Endothelial cell of umbilical vein (primary cell): ENCODE results near the gene ETV7. TPM values are rescaled to one million over a fixed set of nuclear protein-coding genes. Genes with fewer than 3 reads are reported as not detected.

ENCODE experiments used
- BruUV-seq: library from RNA; stranded (reverse); fragments of 400-500 nt; replicated peaks from 2 replicates; lab custom pipeline; 2021; lab: Mats Ljungman, UMichigan
- CTCF ChIA-PET: fragments of 300-600, 350-600 bp; sonication (Branson Sonifier 250); formaldehyde crosslinking; loops from one replicate; lab custom pipeline; 2021; ENCODE audit warnings: antibody characterized with exemption, inconsistent platforms; lab: Charles Lee
- POLR2A ChIA-PET: fragments of 300-600, 350-600 bp; sonication (Branson Sonifier 250); formaldehyde crosslinking; loops from one replicate; lab custom pipeline; 2021; ENCODE audit warnings: antibody characterized with exemption, inconsistent platforms; lab: Charles Lee
- DNase-seq: peaks from one replicate; pipeline ENCODE4 v3.0.0-alpha.2; 2011; ENCODE audit warnings: low read depth, low spot score
- FAIRE-seq: peaks from 2 replicates; lab custom pipeline; 2011; peaks lifted over from hg19 to GRCh38; lab: Jason Lieb, UNC
- H2AFZ ChIP-seq: 2 replicates; pipeline ENCODE4 v1.6.0; 2012; ENCODE audit warnings: low read depth, low read length, control low read depth, inconsistent platforms
- H3K27ac ChIP-seq: 2 replicates; pipeline ENCODE4 v1.5.1; 2011; ENCODE audit warnings: low read depth, mild to moderate bottlenecking, control low read depth, low read length, moderate library complexity; ENCODE audit not compliant: insufficient read depth
- H3K27me3 ChIP-seq, 2 experiments: 2 replicates each; pipeline versions ENCODE4 v1.6.0 to v1.6.1; 2011; ENCODE audit warnings: low read length in 2 of 2, mixed read lengths in 1 of 2; ENCODE audit not compliant: control insufficient read depth in 2 of 2, insufficient read depth in 2 of 2
- H3K36me3 ChIP-seq, 2 experiments: 2 replicates in 1 of 2; 3 replicates in 1 of 2; pipeline ENCODE4 v1.5.1; 2011; ENCODE audit warnings: low read length in 2 of 2, mild to moderate bottlenecking in 1 of 2, moderate library complexity in 1 of 2; ENCODE audit not compliant: control insufficient read depth in 2 of 2, insufficient read depth in 2 of 2; ENCODE audit errors: extremely low read depth in 1 of 2
- H3K4me1 ChIP-seq: 3 replicates; pipeline ENCODE4 v1.5.1; 2011; ENCODE audit warnings: mild to moderate bottlenecking, low read length; ENCODE audit not compliant: control insufficient read depth, insufficient read depth; ENCODE audit errors: extremely low read depth
- H3K4me2 ChIP-seq: 2 replicates; pipeline ENCODE4 v1.6.1; 2011; ENCODE audit warnings: low read length, control low read depth, mixed read lengths; ENCODE audit not compliant: insufficient read depth
- H3K4me3 ChIP-seq, 3 experiments: fragments of 200-600 bp in 1 of 3; sonication (generic), shearing (Covaris generic) in 1 of 3; replicated peaks in 1 of 3; 2 replicates each; pipeline ENCODE4 v1.5.1; 2011 to 2016; ENCODE audit warnings: control low read depth in 3 of 3, low read length in 3 of 3, mild to moderate bottlenecking in 2 of 3, inconsistent platforms in 1 of 3, low read depth in 1 of 3, moderate library complexity in 1 of 3; ENCODE audit not compliant: insufficient read depth in 1 of 3
- H3K79me2 ChIP-seq: 2 replicates; pipeline ENCODE4 v1.6.0; 2012; ENCODE audit warnings: low read length, inconsistent platforms; ENCODE audit not compliant: control insufficient read depth, insufficient read depth
- H3K9ac ChIP-seq: replicated peaks from 2 replicates; pipeline ENCODE3; 2011; ENCODE audit warnings: low read length, control low read depth; ENCODE audit not compliant: insufficient read depth; ENCODE audit errors: extremely low read depth
- H3K9me1 ChIP-seq: replicated peaks from 3 replicates; pipeline ENCODE4 v1.6.0; 2011; ENCODE audit warnings: mild to moderate bottlenecking, low read length; ENCODE audit not compliant: control insufficient read depth, insufficient read depth; ENCODE audit errors: extremely low read depth
- H3K9me3 ChIP-seq: replicated peaks from 2 replicates; pipeline ENCODE4 v1.5.1; 2012; ENCODE audit warnings: low read length, inconsistent platforms; ENCODE audit not compliant: control insufficient read depth, insufficient read depth
- H4K20me1 ChIP-seq: replicated peaks from 2 replicates; pipeline ENCODE3; 2011; ENCODE audit warnings: mild to moderate bottlenecking, low read length; ENCODE audit not compliant: control insufficient read depth, insufficient read depth; ENCODE audit errors: extremely low read depth
- EZH2 ChIP-seq: IDR thresholded peaks from 2 replicates; pipeline ENCODE4 v1.6.1; 2012; ENCODE audit warnings: borderline replicate concordance, low read depth, mild to moderate bottlenecking, moderate library complexity, low read length, inconsistent platforms; ENCODE audit not compliant: severe bottlenecking
- FOS ChIP-seq: IDR thresholded peaks from 2 replicates; pipeline ENCODE4 v1.6.1; 2011; ENCODE audit warnings: mild to moderate bottlenecking, low read length, moderate library complexity, borderline replicate concordance; ENCODE audit not compliant: insufficient read depth
- GATA2 ChIP-seq: IDR thresholded peaks from 2 replicates; pipeline ENCODE4 v1.7.0; 2011; ENCODE audit warnings: low read depth, mild to moderate bottlenecking, moderate library complexity, mixed read lengths, low read length; ENCODE audit not compliant: insufficient read length, insufficient read depth
- JUN ChIP-seq: IDR thresholded peaks from 2 replicates; pipeline ENCODE4 v1.6.1; 2011; ENCODE audit warnings: borderline replicate concordance, low read depth; ENCODE audit not compliant: insufficient read length, insufficient read depth
- MYC ChIP-seq: IDR thresholded peaks from one replicate; pipeline ENCODE4 v1.6.1; 2011; ENCODE audit warnings: mild to moderate bottlenecking, low read depth, low read length
- POLR2A ChIP-seq: IDR thresholded peaks from 2 replicates; pipeline ENCODE4 v1.6.1; 2012; ENCODE audit warnings: low read depth, mild to moderate bottlenecking, control low read depth, low read length
- POLR2AphosphoS5 ChIP-seq: IDR thresholded peaks from 2 replicates; pipeline ENCODE4 v1.6.1; 2012; ENCODE audit warnings: low read depth, mild to moderate bottlenecking, control low read depth, low read length, moderate library complexity; ENCODE audit not compliant: insufficient read depth
- dilution Hi-C: fragments of 300-500 bp; cut with MboI; formaldehyde crosslinking; loops from one replicate; pipeline ENCODE4 v1.15.0; 2019; ENCODE audit warnings: low sequenced_read_pairs; ENCODE audit not compliant: extremely low pct_ligation_motif_present
- intact Hi-C: fragments of 100-400 bp; cut with micrococcal nuclease; formaldehyde crosslinking; loops from one replicate; pipeline ENCODE4 v1.10.0; 2022
- polyA plus RNA-seq, 4 experiments: library from polyadenylated mRNA; depleted of rRNA in 3 of 4; stranded (reverse) in 3 of 4; unstranded in 1 of 4; fragments of >200 nt; gene quantifications; 2 replicates each; pipeline versions ENCODE4 v1.2.1 to v1.2.3, GENCODE V29; 2011 to 2012; ENCODE audit warnings: missing spikeins in 1 of 4
- total RNA-seq: library from RNA; stranded (reverse); gene quantifications from 2 replicates; pipeline ENCODE4 v1.2.3, GENCODE V29; 2021
- TF ChIP-seq, protein P1 (sequence below): IDR thresholded peaks from 2 replicates; pipeline ENCODE4 v1.6.1; 2011; ENCODE audit not compliant: insufficient read depth, insufficient read length
- TF ChIP-seq, protein P2 (sequence below), 2 donors: IDR thresholded peaks; 1 replicate in 1 of 2; 2 replicates in 1 of 2; pipeline ENCODE4 v1.5.1; 2011; ENCODE audit warnings: low read length in 2 of 2, mild to moderate bottlenecking in 2 of 2, moderate library complexity in 2 of 2, control low read depth in 1 of 2, inconsistent platforms in 1 of 2, low read depth in 1 of 2; ENCODE audit not compliant: insufficient read depth in 1 of 2; ENCODE audit errors: extremely low read depth in 1 of 2

Gene ETV7
- total and polyA plus RNA-seq, 2 donors (not counting 3 experiments of a cell fraction or from before 2014, with no cell fraction given): 0.23 to 0.58 TPM

DNA sequence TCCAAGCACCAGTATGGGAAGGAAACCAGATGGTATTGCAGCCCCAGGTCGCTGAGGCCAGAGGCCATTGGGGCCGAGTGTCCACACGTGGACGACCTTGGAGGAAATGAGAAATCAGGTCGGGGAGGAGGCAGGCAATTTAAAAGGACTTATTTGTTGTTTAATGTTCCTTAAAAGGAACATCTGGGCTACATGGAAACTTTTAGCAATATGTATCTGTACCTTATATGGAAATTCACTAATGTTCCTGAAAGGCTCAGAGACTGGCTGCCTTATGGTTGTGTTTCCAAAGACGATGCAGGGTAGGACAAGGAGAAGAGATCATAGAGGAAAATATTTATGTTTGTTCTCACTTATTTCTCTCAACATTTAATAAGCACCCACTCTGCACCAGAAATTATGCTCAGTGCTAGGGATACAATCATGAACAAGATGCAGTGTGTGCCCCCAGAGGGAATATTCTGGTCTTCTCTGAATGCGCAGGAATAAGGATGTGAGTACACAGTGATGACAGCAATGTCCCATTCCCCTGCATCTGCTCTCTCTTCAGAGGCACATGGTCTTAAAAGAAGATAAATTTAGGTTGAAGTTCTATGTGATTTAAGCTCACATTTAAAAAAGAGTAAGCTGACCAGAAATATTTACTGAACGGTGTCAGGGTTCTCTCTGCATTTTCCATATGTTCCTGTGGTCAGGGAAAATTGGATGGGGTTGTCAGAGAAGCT lies 54.1 kb downstream of the ETV7 start:
- Histone ChIP-seq H3K4me1 (no peaks in the 10 kb centered on the region), H3K9me3 (no peaks in the 10 kb centered on the region), H3K79me2 (no peaks in the 10 kb centered on the region), H3K4me3 (no peak overlapping the region), H3K4me2 (no peak overlapping the region), H3K27me3 (peaks cover 52 to 53% of the 10 kb centered on the region in 2 experiments), H3K9me1 (no peaks in the 10 kb centered on the region), H3K36me3 (no peaks in the 10 kb centered on the region), H2AFZ (no peak overlapping the region), H3K9ac (no peak overlapping the region), H4K20me1 (no peaks in the 10 kb centered on the region), H3K27ac (no peak overlapping the region)
- dilution Hi-C loops (no loop called here), intact Hi-C loops (no loop called here)
- FAIRE-seq: no peak
- ChIA-PET CTCF (interaction anchor here (1.1 to 2.1 kb wide), 4 partner anchors 12 to 27 kb away, joined by 3 to 8 read pairs (median 4); no protein-coding TSS in a partner anchor), POLR2A (no interaction called here)
- BruUV-seq: no TSS peak
- no peak for DNase-seq
- TF ChIP-seq GATA2 (no peak), EZH2 (peak; percentile 7)

DNA sequence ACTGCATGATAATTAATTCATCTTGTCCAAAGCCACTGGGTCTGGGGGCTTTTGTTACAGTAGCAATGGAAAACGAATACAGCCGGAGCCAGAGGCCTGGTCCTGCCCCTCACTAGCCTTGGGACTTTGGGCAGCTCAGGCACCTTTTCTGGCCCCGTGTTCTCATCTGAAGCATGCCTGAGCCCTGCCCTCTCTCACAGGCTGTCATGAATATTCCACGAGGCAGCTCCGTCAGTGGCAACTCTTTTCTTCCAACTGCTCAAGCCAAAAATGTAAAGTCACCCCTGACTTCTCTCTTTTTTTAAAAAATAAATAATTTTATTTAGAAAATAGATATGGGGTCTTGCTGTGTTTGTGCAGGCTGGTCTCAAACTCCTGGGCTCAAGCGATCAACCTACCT lies 56.1 kb downstream of the ETV7 start:
- FAIRE-seq (no peak), DNase-seq (no peak)
- Histone ChIP-seq H3K4me2 (no peak overlapping the region), H4K20me1 (no peaks in the 10 kb centered on the region), H2AFZ (no peak overlapping the region), H3K9me3 (no peaks in the 10 kb centered on the region), H3K9ac (no peak overlapping the region), H3K27me3 (peaks cover 59 to 66% of the 10 kb centered on the region in 2 experiments), H3K36me3 (no peaks in the 10 kb centered on the region), H3K9me1 (no peaks in the 10 kb centered on the region), H3K27ac (no peak overlapping the region), H3K4me1 (no peaks in the 10 kb centered on the region), H3K4me3 (no peak overlapping the region), H3K79me2 (no peaks in the 10 kb centered on the region)
- no peak for TF ChIP-seq POLR2A
- no peak for TF ChIP-seq EZH2
- no peak for TF ChIP-seq FOS
- no peak for TF ChIP-seq POLR2AphosphoS5
- TF ChIP-seq, protein P1, sequence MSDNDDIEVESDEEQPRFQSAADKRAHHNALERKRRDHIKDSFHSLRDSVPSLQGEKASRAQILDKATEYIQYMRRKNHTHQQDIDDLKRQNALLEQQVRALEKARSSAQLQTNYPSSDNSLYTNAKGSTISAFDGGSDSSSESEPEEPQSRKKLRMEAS: no peak
- no peak for TF ChIP-seq MYC
- TF ChIP-seq, protein P2, sequence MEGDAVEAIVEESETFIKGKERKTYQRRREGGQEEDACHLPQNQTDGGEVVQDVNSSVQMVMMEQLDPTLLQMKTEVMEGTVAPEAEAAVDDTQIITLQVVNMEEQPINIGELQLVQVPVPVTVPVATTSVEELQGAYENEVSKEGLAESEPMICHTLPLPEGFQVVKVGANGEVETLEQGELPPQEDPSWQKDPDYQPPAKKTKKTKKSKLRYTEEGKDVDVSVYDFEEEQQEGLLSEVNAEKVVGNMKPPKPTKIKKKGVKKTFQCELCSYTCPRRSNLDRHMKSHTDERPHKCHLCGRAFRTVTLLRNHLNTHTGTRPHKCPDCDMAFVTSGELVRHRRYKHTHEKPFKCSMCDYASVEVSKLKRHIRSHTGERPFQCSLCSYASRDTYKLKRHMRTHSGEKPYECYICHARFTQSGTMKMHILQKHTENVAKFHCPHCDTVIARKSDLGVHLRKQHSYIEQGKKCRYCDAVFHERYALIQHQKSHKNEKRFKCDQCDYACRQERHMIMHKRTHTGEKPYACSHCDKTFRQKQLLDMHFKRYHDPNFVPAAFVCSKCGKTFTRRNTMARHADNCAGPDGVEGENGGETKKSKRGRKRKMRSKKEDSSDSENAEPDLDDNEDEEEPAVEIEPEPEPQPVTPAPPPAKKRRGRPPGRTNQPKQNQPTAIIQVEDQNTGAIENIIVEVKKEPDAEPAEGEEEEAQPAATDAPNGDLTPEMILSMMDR (IDR thresholded peaks at IDR 0.05; ENCODE audit: extremely low read depth in 1 of 2, insufficient read depth in 1 of 2, low read depth in 1 of 2, low read length in 2 of 2): no peak
- no peak for TF ChIP-seq JUN
- no peak for TF ChIP-seq GATA2
- POLR2A ChIA-PET: no interaction called here
- intact Hi-C loops (no loop called here), dilution Hi-C loops (no loop called here)
- BruUV-seq: no TSS peak
- CTCF ChIA-PET: interaction anchor here (1.4 to 3.9 kb wide), 3 partner anchors 9 to 29 kb away, joined by 6 to 21 read pairs (median 21); no protein-coding TSS in a partner anchor
